Astrocyte of the spinal cord (primary cell): ENCODE data around the gene FOSB.
A peak's percentile ranks its signal among the peaks of the same experiment; 100 is the strongest.

Experiments
- DNase-seq: peaks from one replicate; pipeline ENCODE4 v3.0.0; 2011; ENCODE audit warnings: low read depth, low spot score
- H3K4me3 ChIP-seq: 2 replicates; pipeline ENCODE4 v1.5.1; 2011; ENCODE audit warnings: low read depth, mild to moderate bottlenecking, low read length, moderate library complexity
- in situ Hi-C: cut with HindIII; loops from 2 replicates; pipeline ENCODE4 v1.10.0; 2017; ENCODE audit warnings: low sequenced_read_pairs
- TF ChIP-seq, protein P1 (sequence below): IDR thresholded peaks from 2 replicates; pipeline ENCODE4 v1.5.1; 2012; ENCODE audit warnings: low read depth, mild to moderate bottlenecking, low read length, inconsistent platforms

Gene FOSB

DNA sequence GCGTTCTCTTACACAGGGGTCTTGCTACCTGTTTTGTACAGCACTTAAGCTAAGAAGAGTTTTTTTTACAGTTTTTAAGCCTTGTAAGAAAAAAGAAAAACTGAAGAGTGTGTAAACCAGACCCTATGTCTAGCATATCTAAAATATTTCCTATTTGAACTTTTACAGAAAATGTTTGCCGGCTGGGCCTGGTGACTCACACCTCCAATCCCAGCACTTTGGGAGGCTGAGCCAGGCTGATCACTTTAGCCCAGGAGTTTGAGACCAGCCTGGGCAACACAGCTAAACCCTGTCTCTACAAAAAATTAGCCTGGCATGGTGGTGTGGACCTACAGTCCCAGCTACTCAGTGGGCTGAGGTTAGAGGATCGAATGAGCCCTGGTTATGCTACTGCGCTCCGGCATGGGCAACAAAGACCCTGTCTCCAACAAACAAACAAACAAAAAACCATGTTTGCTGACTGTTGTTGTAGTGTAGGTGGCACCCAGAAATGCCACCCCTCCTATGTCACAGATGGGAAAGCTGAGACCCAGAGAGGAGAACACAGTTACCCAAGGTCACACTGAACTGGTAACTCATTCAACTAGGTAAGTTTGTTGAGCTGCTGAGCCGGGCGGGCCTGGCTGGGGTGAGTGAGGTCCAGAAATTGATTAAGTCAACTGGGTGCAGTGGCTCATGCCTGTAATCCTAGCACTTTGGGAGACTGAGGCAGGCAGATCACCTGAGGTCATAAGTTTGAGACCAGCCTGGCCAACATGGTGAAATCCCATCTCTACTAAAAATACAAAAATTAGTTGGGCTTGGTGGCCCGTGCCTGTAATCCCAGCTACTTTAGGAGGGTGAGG is 37.6 kb downstream of the FOSB start:
- DNase-seq = peak; percentile 46
- no peak overlapping the region for H3K4me3 ChIP-seq
- TF ChIP-seq, protein P1, sequence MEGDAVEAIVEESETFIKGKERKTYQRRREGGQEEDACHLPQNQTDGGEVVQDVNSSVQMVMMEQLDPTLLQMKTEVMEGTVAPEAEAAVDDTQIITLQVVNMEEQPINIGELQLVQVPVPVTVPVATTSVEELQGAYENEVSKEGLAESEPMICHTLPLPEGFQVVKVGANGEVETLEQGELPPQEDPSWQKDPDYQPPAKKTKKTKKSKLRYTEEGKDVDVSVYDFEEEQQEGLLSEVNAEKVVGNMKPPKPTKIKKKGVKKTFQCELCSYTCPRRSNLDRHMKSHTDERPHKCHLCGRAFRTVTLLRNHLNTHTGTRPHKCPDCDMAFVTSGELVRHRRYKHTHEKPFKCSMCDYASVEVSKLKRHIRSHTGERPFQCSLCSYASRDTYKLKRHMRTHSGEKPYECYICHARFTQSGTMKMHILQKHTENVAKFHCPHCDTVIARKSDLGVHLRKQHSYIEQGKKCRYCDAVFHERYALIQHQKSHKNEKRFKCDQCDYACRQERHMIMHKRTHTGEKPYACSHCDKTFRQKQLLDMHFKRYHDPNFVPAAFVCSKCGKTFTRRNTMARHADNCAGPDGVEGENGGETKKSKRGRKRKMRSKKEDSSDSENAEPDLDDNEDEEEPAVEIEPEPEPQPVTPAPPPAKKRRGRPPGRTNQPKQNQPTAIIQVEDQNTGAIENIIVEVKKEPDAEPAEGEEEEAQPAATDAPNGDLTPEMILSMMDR = no peak
- in situ Hi-C loops = no loop called here

DNA sequence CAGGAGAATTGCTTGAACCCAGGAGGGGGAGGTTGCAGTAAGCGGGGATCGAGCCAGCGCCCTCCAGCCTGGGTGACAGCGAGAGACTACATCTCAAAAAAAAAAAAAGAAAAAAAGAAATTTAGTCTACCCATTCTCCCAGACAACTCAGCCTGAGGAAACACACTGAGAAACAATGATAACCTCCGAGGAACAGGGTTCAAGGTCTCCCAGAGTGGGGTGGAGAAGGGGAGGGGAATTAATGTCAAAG is 38.1 kb downstream of the FOSB start:
- in situ Hi-C loops = no loop called here
- H3K4me3 ChIP-seq = peak overlapping the region; percentile 98
- TF ChIP-seq, protein P1 = no peak
- DNase-seq = no peak

DNA sequence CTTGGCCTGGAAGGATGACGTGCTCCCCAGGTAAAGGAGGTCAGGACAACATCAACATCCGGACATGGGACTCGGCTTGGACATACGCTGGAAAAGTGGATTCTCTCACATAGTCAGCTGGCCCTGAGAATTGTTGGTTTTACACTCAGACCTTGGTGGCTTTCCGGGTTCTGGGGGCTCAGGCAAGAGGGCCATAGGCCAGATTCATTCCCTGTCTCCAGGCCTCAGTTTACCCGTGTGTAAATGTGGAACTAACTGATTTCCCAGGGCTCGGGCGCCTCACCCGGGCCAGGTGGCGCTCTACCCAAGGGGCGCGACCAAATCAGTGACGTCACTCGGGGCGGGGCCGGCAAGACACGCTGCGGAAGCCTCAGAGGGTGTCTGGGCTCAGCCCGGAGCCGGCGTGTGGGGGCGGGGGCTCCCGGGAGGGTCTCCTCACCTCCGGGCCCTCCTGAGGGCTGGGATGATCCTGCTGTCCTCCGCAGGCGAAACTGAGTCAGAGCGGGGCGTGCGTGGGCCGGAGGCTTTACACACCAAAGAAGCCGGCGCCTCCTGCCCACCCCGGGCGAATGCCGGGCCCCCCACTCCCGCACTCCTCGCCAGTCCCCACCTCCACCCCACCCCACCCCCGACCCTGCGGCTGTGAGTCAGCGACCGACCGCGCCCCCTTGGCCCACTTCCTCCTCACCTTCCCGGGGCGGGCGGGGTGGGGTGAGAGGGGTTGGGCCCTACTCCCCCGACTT is 38.6 kb downstream of the FOSB start:
- TF ChIP-seq, protein P1 = peak; percentile 61
- peak; percentile 93 for DNase-seq
- in situ Hi-C loops = no loop called here

DNA sequence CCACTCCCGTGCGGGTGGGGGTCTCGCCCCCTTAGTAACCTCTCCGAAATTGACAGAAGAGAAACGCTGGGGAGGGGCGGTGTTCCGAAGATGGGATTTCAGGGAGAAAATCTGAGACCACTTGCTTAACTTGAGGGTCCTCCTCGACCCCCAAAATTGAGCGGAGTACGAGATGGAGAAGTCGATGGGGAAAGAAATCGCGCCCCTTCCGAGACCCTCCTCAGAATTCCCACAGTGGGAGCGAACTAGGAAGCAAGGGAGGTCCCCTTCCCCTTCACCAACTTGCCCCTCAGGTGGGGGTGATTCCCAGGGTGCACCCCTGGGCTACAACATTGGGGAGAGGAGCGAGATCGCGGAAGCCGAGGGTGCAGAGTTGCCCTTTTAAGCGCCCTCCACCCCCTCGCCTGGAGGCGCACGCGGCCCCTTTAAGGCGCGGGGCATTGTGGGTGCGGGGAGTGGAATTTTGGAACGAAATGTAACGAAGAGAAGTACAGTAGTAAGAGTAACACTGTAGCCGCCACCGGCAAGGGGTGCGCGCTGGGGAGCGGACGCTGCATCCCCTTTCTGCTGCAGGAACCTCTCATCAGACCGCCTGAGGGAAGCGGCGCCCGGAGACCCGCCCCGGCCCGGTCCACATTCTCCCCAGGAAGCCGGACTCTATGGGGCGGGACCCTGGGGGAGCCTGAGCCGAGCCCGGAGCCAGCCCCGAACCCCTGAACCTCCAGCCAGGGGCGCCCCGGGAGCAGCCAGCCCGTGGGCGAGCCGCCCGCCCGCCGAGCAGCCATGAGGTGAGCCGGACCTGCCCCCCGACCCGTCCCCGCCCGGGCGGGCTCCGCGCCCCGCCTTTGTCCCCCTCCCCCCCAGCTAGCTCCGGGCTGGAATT is 39.4 kb downstream of the FOSB start, which contains the start of gene VASP:
VASP (plus strand) TSS at position 491 of the 883 bp plus-strand sequence; CDS start at position 784, 293 bp downstream.
- peak within 1 kb of the TSS; percentile 98 for H3K4me3 ChIP-seq
- peak; percentile 90 for DNase-seq
- TF ChIP-seq, protein P1 = no peak
- in situ Hi-C loops = no loop called here

More for the DNA sequence above, 38.6 kb downstream of the FOSB start:
- H3K4me3 ChIP-seq = peak overlapping the region; percentile 98

DNA sequence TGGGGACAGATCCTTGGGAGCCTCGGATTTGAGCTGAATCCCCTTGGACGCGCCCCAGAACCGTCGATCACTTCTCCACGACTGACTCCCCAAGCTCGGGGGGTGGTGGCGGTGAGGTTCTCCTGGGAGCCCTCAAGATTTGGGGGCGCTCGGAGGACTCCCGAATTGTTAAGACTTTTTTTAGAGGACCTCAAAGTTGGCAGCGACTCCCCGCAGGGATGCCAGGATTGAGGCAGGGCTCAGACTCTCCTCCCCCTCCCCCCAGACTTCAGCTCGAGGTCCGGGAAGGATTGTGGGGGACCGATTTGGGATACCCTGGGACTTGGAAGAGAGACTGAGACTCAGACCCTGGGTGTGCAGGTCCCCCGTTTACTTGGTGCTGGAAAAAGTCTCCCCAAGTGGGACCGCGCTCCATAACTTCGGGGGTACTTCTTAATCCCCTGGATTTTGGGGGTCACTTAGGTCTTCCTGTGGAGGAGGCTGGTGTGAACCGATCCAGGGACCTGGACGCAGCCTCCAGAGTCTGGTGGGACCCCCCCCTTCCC is 40.1 kb downstream of the FOSB start:
- DNase-seq = no peak
- TF ChIP-seq, protein P1 = no peak
- H3K4me3 ChIP-seq = peak overlapping the region; percentile 98
- in situ Hi-C loops = no loop called here

DNA sequence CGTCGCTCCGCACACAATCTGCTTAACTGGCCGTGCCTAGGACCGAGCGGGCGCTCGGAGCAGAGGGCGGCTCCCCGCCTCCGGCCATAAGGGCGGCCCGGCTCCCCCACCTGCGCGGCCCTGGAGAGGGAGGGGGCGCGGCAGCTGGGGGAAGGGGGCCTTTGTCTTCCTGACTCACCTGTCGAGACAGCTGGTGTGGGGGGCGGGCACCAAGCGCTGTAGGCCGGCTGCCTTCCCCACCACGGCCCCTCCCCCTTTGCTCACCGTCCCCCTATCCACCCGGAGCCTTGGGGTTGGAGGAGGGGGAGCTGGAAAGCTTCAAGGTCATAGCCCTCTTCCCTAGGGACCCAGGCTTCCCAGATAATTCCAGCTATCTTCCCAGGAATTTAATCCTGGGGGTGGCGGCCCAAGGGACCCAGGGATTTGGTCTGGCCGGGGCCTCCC is 40.6 kb downstream of the FOSB start:
- H3K4me3 ChIP-seq = peak overlapping the region; percentile 98
- TF ChIP-seq, protein P1 = no peak
- no peak for DNase-seq
- in situ Hi-C loops = no loop called here
